ENCODE measurements around the gene SATB1. TPM values are rescaled to one million over a fixed set of nuclear protein-coding genes. Genes with fewer than 3 reads are reported as not detected.

SATB1 gene
- total RNA-seq, 1 experiment from 2014 or later: 15.6 TPM

DNA sequence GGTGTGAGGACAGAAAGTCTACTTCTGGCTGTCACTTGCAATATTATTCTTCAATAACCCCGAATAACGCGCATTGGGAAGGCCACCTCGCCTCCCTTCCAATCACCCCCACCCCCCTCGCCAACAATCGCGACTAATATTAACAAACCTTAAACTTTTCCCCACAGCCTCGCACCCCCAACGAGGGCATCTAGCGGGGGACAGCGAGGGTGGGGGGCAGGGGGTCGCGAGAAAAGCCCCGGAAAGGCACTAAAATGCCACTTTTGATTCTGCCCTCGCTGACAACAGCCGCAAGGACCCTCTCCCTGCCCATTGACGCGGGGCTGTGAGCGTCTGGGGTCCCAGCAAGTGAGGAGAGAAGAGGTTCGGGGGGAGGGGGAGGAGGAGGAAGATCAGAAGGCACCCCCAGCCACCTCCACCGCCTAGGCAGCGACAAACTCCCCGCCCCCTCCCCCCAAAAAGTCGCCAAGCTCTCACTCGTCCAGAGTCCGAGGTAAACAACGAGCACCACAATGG lies 868 bp downstream of the SATB1 start:
- CTCF ChIA-PET: no interaction called here
- no peak for ATAC-seq

DNA sequence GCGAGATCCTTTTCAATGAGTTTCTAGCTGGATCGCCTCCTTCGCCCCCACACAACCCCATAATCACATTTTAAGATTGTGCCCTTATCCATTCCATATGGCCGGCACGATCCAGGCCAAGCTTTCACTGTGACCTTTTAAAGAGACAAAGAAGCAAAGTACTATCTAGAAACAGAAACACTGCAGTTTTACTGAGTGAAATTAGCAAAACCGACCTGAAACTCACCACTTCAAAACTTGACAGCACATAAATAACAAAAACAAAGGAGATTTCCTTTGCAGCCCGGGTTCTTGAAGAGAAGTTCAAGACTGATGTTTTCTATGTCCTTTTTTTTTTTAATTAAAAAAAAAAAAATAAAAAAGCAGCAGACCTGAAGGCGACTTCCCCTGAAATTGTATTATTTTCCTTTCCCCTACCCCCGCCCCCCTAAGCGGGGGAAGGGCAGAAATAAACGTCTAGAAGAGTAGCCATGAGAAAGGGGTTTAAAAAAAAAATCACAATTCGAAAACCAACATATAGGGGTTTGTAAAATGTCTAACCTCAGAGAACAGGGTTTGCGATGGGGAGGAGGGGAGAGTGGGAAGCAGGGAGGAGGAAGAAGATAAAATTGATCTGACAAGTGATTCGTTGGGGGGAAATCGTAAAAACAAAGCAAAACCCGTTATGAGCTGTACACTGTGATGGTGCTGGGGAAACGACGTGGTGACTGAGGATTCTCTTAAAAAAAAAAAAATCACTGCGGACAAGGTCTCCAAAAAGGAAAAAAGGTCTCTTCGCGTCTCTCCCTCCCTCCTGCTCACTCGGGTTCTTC lies 1.5 kb downstream of the SATB1 start:
- intact Hi-C loops (cut with micrococcal nuclease): loop anchor here (1.0 to 5.0 kb wide), 5 partner anchors 23 to 335 kb away; no protein-coding TSS in a partner anchor
- peak; percentile 71 for DNase-seq

More for the DNA sequence above, 868 bp downstream of the SATB1 start:
- Histone ChIP-seq H4K20me1 (ENCODE audit: low read length) (no peaks in the 10 kb centered on the region), H3K79me2 (ENCODE audit: low read length) (no peaks in the 10 kb centered on the region; the same call in 1 of the 2 replicates), H3K9me2 (replicated peaks; ENCODE audit: low read length) (no peaks in the 10 kb centered on the region), H3K9ac (ENCODE audit: low read length) (peak overlapping the region; percentile 35), H3K27ac (ENCODE audit: low read length) (no peak overlapping the region), H3K36me3 (ENCODE audit: low read depth, low read length) (no peaks in the 10 kb centered on the region), H3F3A (ENCODE audit: low read length, unreplicated experiment) (no peaks in the 10 kb centered on the region), H3K4me2 (ENCODE audit: low read length) (peak overlapping the region; percentile 98), H3K9me3 (ENCODE audit: low read length) (no peaks in the 10 kb centered on the region), H3K4me1 (ENCODE audit: insufficient read depth, low read length) (peaks cover 19% of the 10 kb centered on the region), H2AFZ (ENCODE audit: low read length) (peak overlapping the region; percentile 91), H3K4me3 (ENCODE audit: low read length) (peak overlapping the region; percentile 85), H3K27me3 (ENCODE audit: low read length) (no peaks in the 10 kb centered on the region)
- POLR2A ChIA-PET (ENCODE audit: unreplicated experiment): no interaction called here
- DNase-seq: no peak
- no peak for TF ChIP-seq EZH2 (IDR thresholded peaks at IDR 0.05; ENCODE audit: low read length, unreplicated experiment)
- no peak for TF ChIP-seq CTCF (conservative IDR thresholded peaks at IDR 0.05; ENCODE audit: low read depth, low read length)
- TF ChIP-seq EZH2phosphoT487 (IDR thresholded peaks at IDR 0.05; ENCODE audit: borderline replicate concordance, low read length): no peak
- intact Hi-C loops (cut with micrococcal nuclease): loop anchor here (2.0 to 5.0 kb wide), 3 partner anchors 125 to 211 kb away; no protein-coding TSS in a partner anchor
- TSS peak; percentile 28 for BruUV-seq (replicated peaks)

More for the DNA sequence above, 1.5 kb downstream of the SATB1 start:
- Histone ChIP-seq H4K20me1 (ENCODE audit: low read length) (no peaks in the 10 kb centered on the region), H3K4me1 (ENCODE audit: insufficient read depth, low read length) (peaks cover 23% of the 10 kb centered on the region), H3K9me2 (replicated peaks; ENCODE audit: low read length) (no peaks in the 10 kb centered on the region), H3K9me3 (ENCODE audit: low read length) (no peaks in the 10 kb centered on the region), H3K4me2 (ENCODE audit: low read length) (peak overlapping the region; percentile 98), H3K9ac (ENCODE audit: low read length) (peak overlapping the region; percentile 35), H3K27me3 (ENCODE audit: low read length) (no peaks in the 10 kb centered on the region), H2AFZ (ENCODE audit: low read length) (peak overlapping the region; percentile 91), H3K4me3 (ENCODE audit: low read length) (peak overlapping the region; percentile 85), H3F3A (ENCODE audit: low read length, unreplicated experiment) (no peaks in the 10 kb centered on the region), H3K79me2 (ENCODE audit: low read length) (no peaks in the 10 kb centered on the region; the same call in 1 of the 2 replicates), H3K27ac (ENCODE audit: low read length) (no peak overlapping the region), H3K36me3 (ENCODE audit: low read depth, low read length) (no peaks in the 10 kb centered on the region)
- ChIA-PET POLR2A (ENCODE audit: unreplicated experiment) (interaction anchor here (0.6 kb wide), 1 partner anchor 1428 kb away, joined by 3 read pairs; no protein-coding TSS in a partner anchor), CTCF (no interaction called here)
- no peak for TF ChIP-seq CTCF (conservative IDR thresholded peaks at IDR 0.05; ENCODE audit: low read depth, low read length)
- no peak for TF ChIP-seq EZH2phosphoT487 (IDR thresholded peaks at IDR 0.05; ENCODE audit: borderline replicate concordance, low read length)
- no TSS peak for BruUV-seq (replicated peaks)
- peak; percentile 10; the same call in 1 of the 2 replicates for ATAC-seq
